Right lobe of liver (tissue), 6 donors: Measurements from ENCODE around the gene CNOT6L. TPM values are rescaled to one million over a fixed set of nuclear protein-coding genes. Genes with fewer than 3 reads are reported as not detected.

Experiments used
- ATAC-seq, 4 donors: fragments of 200-7000 bp; cut with Tn5 transposase; one replicate each; pipeline ENCODE4 v1.9.1; 2020; ENCODE audit warnings: mild to moderate bottlenecking in 4 of 4, moderate library complexity in 4 of 4
- DNase-seq, 3 donors: peaks; one replicate each; pipeline ENCODE4 v3.0.0-alpha.2; 2020
- H3K27ac ChIP-seq, 3 donors: fragments of 200-600 bp; one replicate each; pipeline ENCODE4 v1.8.0; 2022
- H3K27me3 ChIP-seq, 2 donors: fragments of 200-600 bp; one replicate each; pipeline ENCODE4 v1.8.0; 2022
- H3K36me3 ChIP-seq, 4 donors: fragments of 200-600 bp; sonication (generic) in 1 of 4; one replicate each; pipeline versions ENCODE4 v1.5.1 to v1.8.0; 2017 to 2022; ENCODE audit warnings: control low read depth in 1 of 4
- H3K4me1 ChIP-seq, 4 donors: fragments of 200-600 bp; sonication (generic) in 1 of 4; one replicate each; pipeline versions ENCODE4 v1.5.1 to v1.8.0; 2017 to 2022; ENCODE audit warnings: control low read depth in 1 of 4
- H3K4me3 ChIP-seq, 3 donors: fragments of 200-600 bp; one replicate each; pipeline ENCODE4 v1.8.0; 2022
- H3K9me3 ChIP-seq, 4 donors: fragments of 200-600 bp; sonication (generic) in 1 of 4; one replicate each; pipeline versions ENCODE4 v1.5.1 to v1.8.0; 2017 to 2022; ENCODE audit warnings: control low read depth in 1 of 4
- CTCF ChIP-seq, 4 donors: fragments of 200-600 bp in 3 of 4; fragments of 450-650 bp in 1 of 4; IDR thresholded peaks; one replicate each; pipeline versions ENCODE4 v1.5.1 to v1.8.0; 2016 to 2022; ENCODE audit warnings: antibody characterized with exemption in 4 of 4, mild to moderate bottlenecking in 2 of 4
- POLR2A ChIP-seq: fragments of 450-650 bp; IDR thresholded peaks from one replicate; pipeline ENCODE4 v1.6.1; 2017; ENCODE audit warnings: antibody characterized with exemption, mild to moderate bottlenecking
- WGBS: methylation state at CpG from one replicate; pipeline ENCODE4 v1.1.6; 2018; ENCODE audit warnings: low coverage, low lambda C conversion rate; ENCODE audit not compliant: insufficient coverage; ENCODE audit errors: missing lambda C conversion rate; 5-methylcytosine and 5-hydroxymethylcytosine counted together
- intact Hi-C, 2 donors: fragments of 100-400 bp; cut with DNase I; formaldehyde crosslinking; loops; one replicate each; pipeline versions ENCODE4 v1.11.2 to v1.14.1; 2022
- total RNA-seq, 6 experiments: library from RNA; depleted of rRNA in 2 of 6; stranded (reverse); fragments of >200 nt in 2 of 6; fragmentation: NEBNext Ultra II Directional in 3 of 6; extraction: Animal tissue kit (Norgen Biotek cat#: 25700) in 3 of 6; gene quantifications; one replicate each; pipeline versions ENCODE4 v1.1.0 to v1.2.4, GENCODE V29; 2016 to 2023
- donor health status: DM: no; HTN: yes; CAD: no.
- donor health status: DM: no; HTN: no; CAD: no.
- donor health status: DM: no; HTN: no; CAD: no.
- donor health status: DM: no; HTN: yes; CAD: no.
- donor health status: DM: no; HTN: yes; CAD: no.

The CNOT6L gene
- total RNA-seq, 6 experiments from 2014 or later: 9.1 to 38.1 (median 25.0) TPM

GRCh38 chr4:77773101-77773500 lies 46.1 kb downstream of the CNOT6L start:
- intact Hi-C loops: no loop called here
- Histone ChIP-seq H3K27ac (no peak overlapping the region), H3K9me3 (no peaks in the 10 kb centered on the region), H3K36me3 (peaks cover 0 to 9% (median 3%) of the 10 kb centered on the region in 4 donors), H3K4me1 (peaks cover 0 to 8% (median 0%) of the 10 kb centered on the region in 4 donors), H3K27me3 (no peaks in the 10 kb centered on the region), H3K4me3 (no peak overlapping the region)
- DNase-seq: no peak
- TF ChIP-seq POLR2A (no peak), CTCF (IDR thresholded peaks at IDR 0.05) (no peak)
- ATAC-seq: peak in 2 of 4 donors; percentile 35 to 60
- 92% methylated on average over 3 of the region's 3 CpGs for WGBS

- Histone ChIP-seq H3K4me3 (no peak overlapping the region), H3K27ac (no peak overlapping the region), H3K4me1 (no peaks in the 10 kb centered on the region), H3K9me3 (no peaks in the 10 kb centered on the region), H3K27me3 (no peaks in the 10 kb centered on the region), H3K36me3 (peaks cover 0 to 9% (median 3%) of the 10 kb centered on the region in 4 donors)
- DNase-seq: no peak
- no peak for TF ChIP-seq POLR2A
- no peak for TF ChIP-seq CTCF (IDR thresholded peaks at IDR 0.05)
- intact Hi-C loops: no loop called here
- ATAC-seq: no peak
Measured at GRCh38 chr4:77771566-77771965, 47.6 kb downstream of the CNOT6L start.

- Histone ChIP-seq H3K27ac (no peak overlapping the region), H3K4me3 (no peak overlapping the region), H3K9me3 (no peaks in the 10 kb centered on the region), H3K36me3 (peaks cover 0 to 4% (median 0%) of the 10 kb centered on the region in 4 donors), H3K4me1 (no peaks in the 10 kb centered on the region), H3K27me3 (no peaks in the 10 kb centered on the region)
- DNase-seq: no peak
- TF ChIP-seq CTCF (IDR thresholded peaks at IDR 0.05) (no peak), POLR2A (no peak)
- 82% methylated on average over 1 of the region's 1 CpG for WGBS
- intact Hi-C loops: no loop called here
- ATAC-seq: no peak
Measured at GRCh38 chr4:77765720-77766119, 53.4 kb downstream of the CNOT6L start.

- Histone ChIP-seq H3K9me3 (no peaks in the 10 kb centered on the region), H3K27ac (no peak overlapping the region), H3K4me1 (no peaks in the 10 kb centered on the region), H3K27me3 (no peaks in the 10 kb centered on the region), H3K36me3 (no peaks in the 10 kb centered on the region), H3K4me3 (no peak overlapping the region)
- TF ChIP-seq POLR2A (no peak), CTCF (IDR thresholded peaks at IDR 0.05) (no peak)
- DNase-seq: no peak
- WGBS: 100% methylated on average over 1 of the region's 1 CpG
- ATAC-seq: peak in 1 of 4 donors; percentile 42
- intact Hi-C loops: no loop called here
Measured at GRCh38 chr4:77762531-77762930, 56.6 kb downstream of the CNOT6L start.

- Histone ChIP-seq H3K9me3 (no peaks in the 10 kb centered on the region), H3K27ac (no peak overlapping the region), H3K4me3 (no peak overlapping the region), H3K4me1 (no peaks in the 10 kb centered on the region), H3K27me3 (no peaks in the 10 kb centered on the region), H3K36me3 (no peaks in the 10 kb centered on the region)
- no peak for ATAC-seq
- TF ChIP-seq CTCF (IDR thresholded peaks at IDR 0.05) (no peak), POLR2A (no peak)
- DNase-seq: no peak
- 100% methylated on average over 1 of the region's 1 CpG for WGBS
- intact Hi-C loops: no loop called here
Measured at GRCh38 chr4:77761595-77761994, 57.6 kb downstream of the CNOT6L start.
